ENCODE data around the gene LINC01488. TPM values are rescaled to one million over a fixed set of nuclear protein-coding genes. Genes with fewer than 3 reads are reported as not detected.

The LINC01488 gene
- polyA plus RNA-seq, 1 of the 3 experiments (the other 2 are of a cell fraction), result not detected

- Histone ChIP-seq H3K9me3 (peaks cover 3% of the 10 kb centered on the region; the same call in 1 of the 2 replicates), H3K79me2 (ENCODE audit: insufficient read depth) (no peaks in the 10 kb centered on the region), H3K4me2 (no peak overlapping the region), H3K36me3 (replicated peaks in 1 of 2; ENCODE audit: control insufficient read depth in 1 of 2, insufficient read depth in 2 of 2, low read length in 1 of 2) (no peaks in the 10 kb centered on the region), H3F3A (replicated peaks; ENCODE audit: insufficient read depth) (no peaks in the 10 kb centered on the region), H4K20me1 (ENCODE audit: insufficient read depth) (no peaks in the 10 kb centered on the region), H3K27me3 (ENCODE audit: insufficient read depth) (no peaks in the 10 kb centered on the region), H3K4me3 (ENCODE audit: low read depth in 2 of 2, low read length in 1 of 2) (no peak overlapping the region), H2AFZ (ENCODE audit: low read depth) (no peak overlapping the region), H3K27ac (ENCODE audit: low read depth in 2 of 2, low read length in 1 of 2) (no peak overlapping the region), H3K9ac (no peak overlapping the region), H3K9me2 (no peaks in the 10 kb centered on the region), H3K4me1 (ENCODE audit: control insufficient read depth in 1 of 2, insufficient read depth in 2 of 2, low read depth in 1 of 2, low read length in 1 of 2) (peaks cover 0 to 10% of the 10 kb centered on the region in 2 experiments; a peak in 1 of 4 replicates)
- POLR2A ChIA-PET, result no interaction called here
- no peak for DNase-seq
- 62% methylated on average over 7 of the region's 7 CpGs for WGBS (ENCODE audit: low lambda C conversion rate)
- TF ChIP-seq CHD2 (IDR thresholded peaks at IDR 0.05; ENCODE audit: low read length, partially characterized antibody) (no peak), TAF1 (IDR thresholded peaks at IDR 0.05; ENCODE audit: borderline replicate concordance, low read depth, low read length) (no peak), GATA2 (CRISPR knock-in tag; IDR thresholded peaks at IDR 0.05) (no peak), FOSL2 (IDR thresholded peaks at IDR 0.05; ENCODE audit: borderline replicate concordance, low read depth) (no peak), USF2 (IDR thresholded peaks at IDR 0.05; ENCODE audit: borderline replicate concordance, low read depth, low read length) (no peak), YY1 (IDR thresholded peaks at IDR 0.05; ENCODE audit: low read depth) (no peak), USF1 (IDR thresholded peaks at IDR 0.05; ENCODE audit: borderline replicate concordance, low read depth) (no peak), POLR2AphosphoS5 (IDR thresholded peaks at IDR 0.05; ENCODE audit: low read depth, low read length) (no peak), JUND (IDR thresholded peaks at IDR 0.05) (no peak), RFX5 (IDR thresholded peaks at IDR 0.05; ENCODE audit: low read length) (no peak), GABPA (IDR thresholded peaks at IDR 0.05; ENCODE audit: low read depth) (no peak), ZBTB33 (IDR thresholded peaks at IDR 0.05; ENCODE audit: borderline replicate concordance, low read depth) (no peak), RAD21 (IDR thresholded peaks at IDR 0.05; ENCODE audit: low read length) (no peak), FOXM1 (IDR thresholded peaks at IDR 0.05; ENCODE audit: low read depth) (no peak), REST (IDR thresholded peaks at IDR 0.05; ENCODE audit: low read depth, low read length) (no peak), PBX3 (IDR thresholded peaks at IDR 0.05) (no peak), IRF3 (IDR thresholded peaks at IDR 0.05; ENCODE audit: low read depth, low read length) (no peak)
- CTCF ChIA-PET, result interaction anchor here (1.0 to 1.5 kb wide), 2 partner anchors 182 to 360 kb away, joined by 3 read pairs; no protein-coding TSS in a partner anchor
These were observed 20.0 kb upstream of the LINC01488 start for GRCh38 chr11:69461272-69461962.
